DOHH2 (cell line): Measurements from ENCODE around the gene PPP2R2D.
"Not testable (repeated sequence)": the region's sequence is repeated elsewhere in the genome, so short reads cannot be mapped to it uniquely, and the experiment has no call there.

Source experiments
- H3F3A ChIP-seq: fragments of 200-600 bp; sonication (generic), shearing (Covaris generic); 2 replicates; pipeline ENCODE4 v1.6.0; 2016; ENCODE audit warnings: antibody characterized with exemption, mild to moderate bottlenecking; ENCODE audit not compliant: control insufficient read depth, insufficient read depth
- H3K27ac ChIP-seq: fragments of 200-600 bp; sonication (generic); 2 replicates; pipeline ENCODE4 v1.5.1; 2014; ENCODE audit warnings: low read depth, mild to moderate bottlenecking, low read length, moderate library complexity
- H3K27me3 ChIP-seq: fragments of 200-600 bp; sonication (generic); 2 replicates; pipeline ENCODE4 v1.6.1; 2014; ENCODE audit warnings: mild to moderate bottlenecking, low read length, mixed read lengths; ENCODE audit not compliant: control insufficient read depth
- H3K36me3 ChIP-seq: fragments of 200-600 bp; sonication (generic); 2 replicates; pipeline ENCODE4 v1.6.1; 2014; ENCODE audit warnings: mild to moderate bottlenecking, low read length, moderate library complexity, mixed read lengths; ENCODE audit not compliant: control insufficient read depth
- H3K4me1 ChIP-seq: fragments of 200-600 bp; sonication (generic); 2 replicates; pipeline ENCODE4 v1.6.1; 2014; ENCODE audit warnings: mild to moderate bottlenecking, low read length, mixed read lengths; ENCODE audit not compliant: control insufficient read depth
- H3K4me2 ChIP-seq: fragments of 200-600 bp; sonication (generic); 2 replicates; pipeline ENCODE4 v1.6.0; 2014; ENCODE audit warnings: mild to moderate bottlenecking, low read length, moderate library complexity
- H3K4me3 ChIP-seq: fragments of 200-600 bp; sonication (generic); 2 replicates; pipeline ENCODE4 v1.5.1; 2014; ENCODE audit warnings: mild to moderate bottlenecking, low read length, mixed read lengths
- H3K79me2 ChIP-seq: fragments of 200-600 bp; sonication (generic); 2 replicates; pipeline ENCODE4 v1.6.1; 2014; ENCODE audit warnings: mild to moderate bottlenecking, low read length, mixed read lengths; ENCODE audit not compliant: control insufficient read depth
- H3K9me2 ChIP-seq: fragments of 200-600 bp; sonication (generic); replicated peaks from 2 replicates; pipeline ENCODE4 v1.6.1; 2014; ENCODE audit warnings: mild to moderate bottlenecking, low read length, mixed read lengths; ENCODE audit not compliant: control insufficient read depth
- H3K9me3 ChIP-seq: fragments of 200-600 bp; sonication (generic); 2 replicates; pipeline ENCODE4 v1.6.1; 2014; ENCODE audit warnings: antibody characterized with exemption, low read length, mixed read lengths; ENCODE audit not compliant: control insufficient read depth, insufficient read depth
- H4K20me1 ChIP-seq: fragments of 200-600 bp; sonication (generic); 2 replicates; pipeline ENCODE4 v1.6.0; 2014; ENCODE audit warnings: low read depth, mild to moderate bottlenecking, antibody characterized with exemption, low read length, moderate library complexity; ENCODE audit not compliant: control insufficient read depth, insufficient read depth
- CTCF ChIP-seq: fragments of 200-600 bp; sonication (generic); IDR thresholded peaks from one replicate; pipeline ENCODE4 v1.5.1; 2014; ENCODE audit warnings: antibody characterized with exemption, mild to moderate bottlenecking, low read depth, low read length; ENCODE audit not compliant: poor library complexity, severe bottlenecking
- EZH2phosphoT487 ChIP-seq: fragments of 200-600 bp; sonication (generic); IDR thresholded peaks from 2 replicates; pipeline ENCODE4 v1.6.1; 2017; ENCODE audit warnings: borderline replicate concordance, mild to moderate bottlenecking, antibody characterized with exemption, low read length, moderate library complexity, mixed read lengths

Gene PPP2R2D

GRCh38 chr10:131912620-131913019, 11.8 kb downstream of the PPP2R2D start:
- no peaks in the 10 kb centered on the region for H3F3A ChIP-seq
- H3K4me2 ChIP-seq: no peak overlapping the region
- H3K27ac ChIP-seq: no peak overlapping the region
- peaks cover 15% of the 10 kb centered on the region for H3K4me1 ChIP-seq
- peaks cover 44% of the 10 kb centered on the region for H3K36me3 ChIP-seq
- no peaks in the 10 kb centered on the region for H3K9me2 ChIP-seq
- TF ChIP-seq EZH2phosphoT487 (no peak), CTCF (no peak)
- H3K4me3 ChIP-seq: no peak overlapping the region
- H4K20me1 ChIP-seq: peaks cover 36% of the 10 kb centered on the region
- no peaks in the 10 kb centered on the region for H3K27me3 ChIP-seq
- H3K79me2 ChIP-seq: peaks cover 97% of the 10 kb centered on the region
- H3K9me3 ChIP-seq: no peaks in the 10 kb centered on the region

- Histone ChIP-seq H3K4me1 (peaks cover 15% of the 10 kb centered on the region), H3K4me2 (no peak overlapping the region), H3K4me3 (no peak overlapping the region), H3K36me3 (peaks cover 28% of the 10 kb centered on the region), H3K27ac (no peak overlapping the region), H3K9me2 (no peaks in the 10 kb centered on the region), H3F3A (no peaks in the 10 kb centered on the region), H3K9me3 (no peaks in the 10 kb centered on the region), H3K79me2 (peaks cover 90% of the 10 kb centered on the region), H3K27me3 (no peaks in the 10 kb centered on the region), H4K20me1 (peaks cover 21% of the 10 kb centered on the region; the same call in 1 of the 2 replicates)
- TF ChIP-seq CTCF (no peak), EZH2phosphoT487 (no peak)
Measured at GRCh38 chr10:131915484-131915883, 14.7 kb downstream of the PPP2R2D start.

GRCh38 chr10:131915990-131916766, 15.4 kb downstream of the PPP2R2D start:
- TF ChIP-seq EZH2phosphoT487 (no peak), CTCF (no peak)
- Histone ChIP-seq H3K9me2 (no peaks in the 10 kb centered on the region), H3K36me3 (peaks cover 28% of the 10 kb centered on the region), H3K4me1 (peaks cover 22% of the 10 kb centered on the region), H3K4me3 (no peak overlapping the region), H3F3A (no peaks in the 10 kb centered on the region), H3K79me2 (peaks cover 90% of the 10 kb centered on the region), H3K4me2 (no peak overlapping the region), H3K27ac (no peak overlapping the region), H4K20me1 (peaks cover 21% of the 10 kb centered on the region; the same call in 1 of the 2 replicates), H3K27me3 (no peaks in the 10 kb centered on the region), H3K9me3 (no peaks in the 10 kb centered on the region)

GRCh38 chr10:131916767-131917160, 16.0 kb downstream of the PPP2R2D start:
- H3K4me1 ChIP-seq: peaks cover 24% of the 10 kb centered on the region
- H3K36me3 ChIP-seq: peaks cover 26% of the 10 kb centered on the region
- not testable (repeated sequence) for H3K27me3 ChIP-seq, H3F3A ChIP-seq, H3K9me3 ChIP-seq, H3K27ac ChIP-seq, H3K4me2 ChIP-seq, H3K9me2 ChIP-seq, H3K4me3 ChIP-seq
- peaks cover 23% of the 10 kb centered on the region; the same call in 1 of the 2 replicates for H4K20me1 ChIP-seq
- H3K79me2 ChIP-seq: peaks cover 90% of the 10 kb centered on the region

GRCh38 chr10:131917496-131917895, 16.7 kb downstream of the PPP2R2D start:
- peaks cover 90% of the 10 kb centered on the region for H3K79me2 ChIP-seq
- H3K9me2 ChIP-seq, H3K9me3 ChIP-seq, H3K27me3 ChIP-seq, H3K27ac ChIP-seq, H3K4me2 ChIP-seq, H3K4me3 ChIP-seq, H3F3A ChIP-seq: not testable (repeated sequence)
- peaks cover 24% of the 10 kb centered on the region for H3K4me1 ChIP-seq
- H4K20me1 ChIP-seq: peaks cover 19% of the 10 kb centered on the region; the same call in 1 of the 2 replicates
- peaks cover 26% of the 10 kb centered on the region for H3K36me3 ChIP-seq
